Fibroblast of peridontal ligament (primary cell): Measurements from ENCODE around the gene BCKDK.
"Not testable (repeated sequence)": the region's sequence is repeated elsewhere in the genome, so short reads cannot be mapped to it uniquely, and the experiment has no call there.

Source experiments
- DNase-seq: peaks from one replicate; pipeline ENCODE4 v3.0.0-alpha.2; 2010; ENCODE audit errors: extremely low read depth

BCKDK gene

GRCh38 chr16:31141489-31142108 is 33.4 kb downstream of the BCKDK start:
- DNase-seq = no peak

GRCh38 chr16:31142109-31143010 is 34.2 kb downstream of the BCKDK start:
- peak; percentile 98 for DNase-seq

GRCh38 chr16:31143011-31143693 is 35.0 kb downstream of the BCKDK start:
- DNase-seq = no peak

- no peak for DNase-seq
These were observed 35.5 kb downstream of the BCKDK start for GRCh38 chr16:31143694-31144148.

GRCh38 chr16:31144418-31144817 is 36.2 kb downstream of the BCKDK start:
- peak; percentile 35 for DNase-seq

- DNase-seq = no peak
These were observed 37.3 kb downstream of the BCKDK start for GRCh38 chr16:31145398-31145990.

- DNase-seq = no peak
These were observed 39.4 kb downstream of the BCKDK start for GRCh38 chr16:31147574-31147973.

- DNase-seq = no peak
These were observed 40.1 kb downstream of the BCKDK start for GRCh38 chr16:31148281-31148728.

- no peak for DNase-seq
These were observed 40.7 kb downstream of the BCKDK start for GRCh38 chr16:31148896-31149295.

- no peak for DNase-seq
These were observed 41.1 kb downstream of the BCKDK start for GRCh38 chr16:31149332-31149731.

- DNase-seq = no peak
These were observed 42.0 kb downstream of the BCKDK start, which contains the start of gene PRSS36 for GRCh38 chr16:31149894-31150890. Gene PRSS36, minus strand, starts transcription at chr16:31150066. Its CDS starts 31 bp downstream, at chr16:31150035.

GRCh38 chr16:31150976-31151375 is 42.8 kb downstream of the BCKDK start:
- not testable (repeated sequence) for DNase-seq

GRCh38 chr16:31157136-31157535 is 49.0 kb downstream of the BCKDK start:
- no peak for DNase-seq
